Astrocyte (in vitro differentiated cells and primary cell): ENCODE data around the gene E4F1. TPM values are rescaled to one million over a fixed set of nuclear protein-coding genes. Genes with fewer than 3 reads are reported as not detected.
A peak's percentile ranks its signal among the peaks of the same experiment; 100 is the strongest.
"Not testable (repeated sequence)": the region's sequence is repeated elsewhere in the genome, so short reads cannot be mapped to it uniquely, and the experiment has no call there.

ENCODE experiments used
- DNase-seq: peaks from one replicate; pipeline ENCODE4 v3.0.0-alpha.2; 2010; ENCODE audit warnings: low read depth
- FAIRE-seq: peaks from 2 replicates; lab custom pipeline; 2011; peaks lifted over from hg19 to GRCh38; lab: Jason Lieb, UNC
- H2AFZ ChIP-seq: 2 replicates; pipeline ENCODE4 v1.6.0; 2012; ENCODE audit warnings: low read depth, low read length, inconsistent platforms
- H3K27ac ChIP-seq: 2 replicates; pipeline ENCODE4 v1.5.1; 2011; ENCODE audit warnings: low read depth, low read length, inconsistent platforms
- H3K27me3 ChIP-seq: 2 replicates; pipeline ENCODE4 v1.6.0; 2011; ENCODE audit warnings: low read length, inconsistent platforms; ENCODE audit not compliant: insufficient read depth
- H3K36me3 ChIP-seq: 2 replicates; pipeline ENCODE4 v1.5.1; 2011; ENCODE audit warnings: low read length, inconsistent platforms; ENCODE audit not compliant: insufficient read depth
- H3K4me1 ChIP-seq: 2 replicates; pipeline ENCODE4 v1.5.1; 2011; ENCODE audit warnings: low read length, inconsistent platforms; ENCODE audit not compliant: insufficient read depth
- H3K4me2 ChIP-seq: 2 replicates; pipeline ENCODE4 v1.6.0; 2012; ENCODE audit warnings: low read length, inconsistent platforms
- H3K4me3 ChIP-seq: 2 replicates; pipeline ENCODE4 v1.5.1; 2011; ENCODE audit warnings: low read depth, mild to moderate bottlenecking, low read length, inconsistent platforms; ENCODE audit not compliant: insufficient read depth
- H3K79me2 ChIP-seq: 2 replicates; pipeline ENCODE4 v1.6.0; 2012; ENCODE audit warnings: mild to moderate bottlenecking, low read length, inconsistent platforms; ENCODE audit not compliant: insufficient read depth
- H3K9ac ChIP-seq: 2 replicates; pipeline ENCODE4 v1.6.0; 2012; ENCODE audit warnings: mild to moderate bottlenecking, low read length, inconsistent platforms
- H3K9me3 ChIP-seq: 2 replicates; pipeline ENCODE4 v1.5.1; 2012; ENCODE audit warnings: low read depth, mild to moderate bottlenecking, low read length, inconsistent platforms; ENCODE audit not compliant: insufficient read depth
- H4K20me1 ChIP-seq: 2 replicates; pipeline ENCODE4 v1.6.0; 2012; ENCODE audit warnings: low read length, inconsistent platforms; ENCODE audit not compliant: insufficient read depth
- H3K27ac Mint-ChIP-seq: one replicate; pipeline ENCODE4 v1.8.0; 2021; ENCODE audit warnings: mild to moderate bottlenecking, mixed read lengths; ENCODE audit not compliant: unreplicated experiment
- H3K27me3 Mint-ChIP-seq: one replicate; pipeline ENCODE4 v1.8.0; 2021; ENCODE audit warnings: low read depth, mixed read lengths; ENCODE audit not compliant: unreplicated experiment
- H3K36me3 Mint-ChIP-seq: one replicate; pipeline ENCODE4 v1.8.0; 2021; ENCODE audit warnings: low read depth, mixed read lengths; ENCODE audit not compliant: unreplicated experiment
- H3K4me1 Mint-ChIP-seq: one replicate; pipeline ENCODE4 v1.8.0; 2021; ENCODE audit warnings: low read depth, mixed read lengths; ENCODE audit not compliant: unreplicated experiment
- H3K4me3 Mint-ChIP-seq: one replicate; pipeline ENCODE4 v1.8.0; 2021; ENCODE audit warnings: mild to moderate bottlenecking, moderate library complexity, mixed read lengths; ENCODE audit not compliant: unreplicated experiment
- H3K9me3 Mint-ChIP-seq: one replicate; pipeline ENCODE4 v1.8.0; 2021; ENCODE audit warnings: mild to moderate bottlenecking, mixed read lengths; ENCODE audit not compliant: unreplicated experiment
- EZH2 ChIP-seq: IDR thresholded peaks from 2 replicates; pipeline ENCODE4 v1.6.1; 2012; ENCODE audit warnings: mild to moderate bottlenecking, low read length, inconsistent platforms; ENCODE audit not compliant: insufficient read depth
- total RNA-seq: library from RNA; stranded (reverse); gene quantifications from 2 replicates; pipeline ENCODE4 v1.2.1, GENCODE V29; 2021
- TF ChIP-seq, protein P1 (sequence below): IDR thresholded peaks from 2 replicates; pipeline ENCODE4 v1.5.1; 2011; ENCODE audit warnings: low read depth, mild to moderate bottlenecking, inconsistent platforms, low read length, moderate library complexity; ENCODE audit not compliant: insufficient read depth

The E4F1 gene
- total RNA-seq, 1 donor from 2014 or later = 22.8 TPM

DNA sequence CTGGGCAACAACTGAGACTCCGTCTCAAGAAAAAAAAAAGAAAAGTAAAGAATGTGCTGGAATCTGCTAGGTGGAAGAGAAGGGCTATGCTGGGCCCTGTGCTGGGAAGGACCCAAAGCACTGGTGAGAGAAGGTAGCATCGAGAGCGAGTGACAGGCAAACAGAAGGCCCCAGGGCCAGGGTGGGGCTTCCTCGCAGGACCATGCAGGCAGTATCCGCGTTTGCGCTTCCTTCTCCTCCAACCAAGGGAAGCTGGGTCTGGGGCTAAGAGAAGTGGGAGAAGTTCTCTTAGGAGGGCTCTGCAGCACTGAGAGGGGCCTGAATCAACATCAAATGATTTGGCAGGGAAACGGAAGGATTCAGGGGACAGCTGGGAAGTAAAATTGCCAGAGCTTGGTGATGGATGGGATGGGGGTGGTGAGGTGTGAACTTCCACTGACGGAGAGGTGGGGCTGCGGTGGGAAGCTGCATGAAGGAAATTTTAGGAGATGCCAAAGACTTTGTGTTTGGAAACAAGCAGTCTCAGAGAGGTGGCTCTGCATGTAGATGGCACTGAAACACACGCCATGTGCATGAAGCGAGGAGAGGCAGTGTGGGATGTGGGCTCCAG is 33.2 kb downstream of the E4F1 start:
- Histone ChIP-seq H3K27ac (no peak overlapping the region), H2AFZ (no peak overlapping the region), H3K4me3 (no peak overlapping the region), H3K9ac (no peak overlapping the region), H3K79me2 (peaks cover 51% of the 10 kb centered on the region), H3K27me3 (no peaks in the 10 kb centered on the region), H4K20me1 (peaks cover 72% of the 10 kb centered on the region), H3K4me1 (peaks cover 7% of the 10 kb centered on the region), H3K9me3 (no peaks in the 10 kb centered on the region), H3K36me3 (peaks cover 65% of the 10 kb centered on the region), H3K4me2 (no peak overlapping the region)
- FAIRE-seq (no peak), DNase-seq (no peak)
- TF ChIP-seq, protein P1, sequence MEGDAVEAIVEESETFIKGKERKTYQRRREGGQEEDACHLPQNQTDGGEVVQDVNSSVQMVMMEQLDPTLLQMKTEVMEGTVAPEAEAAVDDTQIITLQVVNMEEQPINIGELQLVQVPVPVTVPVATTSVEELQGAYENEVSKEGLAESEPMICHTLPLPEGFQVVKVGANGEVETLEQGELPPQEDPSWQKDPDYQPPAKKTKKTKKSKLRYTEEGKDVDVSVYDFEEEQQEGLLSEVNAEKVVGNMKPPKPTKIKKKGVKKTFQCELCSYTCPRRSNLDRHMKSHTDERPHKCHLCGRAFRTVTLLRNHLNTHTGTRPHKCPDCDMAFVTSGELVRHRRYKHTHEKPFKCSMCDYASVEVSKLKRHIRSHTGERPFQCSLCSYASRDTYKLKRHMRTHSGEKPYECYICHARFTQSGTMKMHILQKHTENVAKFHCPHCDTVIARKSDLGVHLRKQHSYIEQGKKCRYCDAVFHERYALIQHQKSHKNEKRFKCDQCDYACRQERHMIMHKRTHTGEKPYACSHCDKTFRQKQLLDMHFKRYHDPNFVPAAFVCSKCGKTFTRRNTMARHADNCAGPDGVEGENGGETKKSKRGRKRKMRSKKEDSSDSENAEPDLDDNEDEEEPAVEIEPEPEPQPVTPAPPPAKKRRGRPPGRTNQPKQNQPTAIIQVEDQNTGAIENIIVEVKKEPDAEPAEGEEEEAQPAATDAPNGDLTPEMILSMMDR = no peak
- TF ChIP-seq EZH2 = no peak
- Mint-ChIP-seq H3K9me3 (no peaks in the 10 kb centered on the region), H3K4me3 (no peak overlapping the region), H3K27ac (no peak overlapping the region), H3K36me3 (peaks cover 15% of the 10 kb centered on the region), H3K27me3 (no peaks in the 10 kb centered on the region), H3K4me1 (peaks cover 9% of the 10 kb centered on the region)

DNA sequence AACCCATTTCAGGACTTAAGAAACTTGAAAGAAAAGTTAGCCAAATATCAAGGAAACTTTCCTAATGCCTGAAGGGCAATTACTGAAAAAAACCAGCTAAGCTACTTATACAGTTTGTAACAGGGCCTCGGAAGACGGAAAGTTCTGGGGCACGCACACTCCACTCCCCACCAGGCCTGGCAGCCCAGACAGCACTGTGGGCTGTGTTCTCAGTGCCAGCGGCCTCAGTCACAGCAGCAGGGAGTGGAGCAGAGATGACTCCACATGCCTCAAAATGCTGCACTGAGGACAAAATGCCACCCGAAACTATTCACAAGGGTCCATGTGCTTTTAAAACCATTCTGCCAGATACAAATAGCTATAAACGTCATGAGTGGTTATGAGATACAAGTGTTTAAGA is 34.3 kb downstream of the E4F1 start:
- Mint-ChIP-seq H3K27ac (peak overlapping the region; percentile 47), H3K4me1 (peaks cover 5% of the 10 kb centered on the region), H3K4me3 (no peak overlapping the region), H3K9me3 (no peaks in the 10 kb centered on the region), H3K27me3 (no peaks in the 10 kb centered on the region), H3K36me3 (peaks cover 17% of the 10 kb centered on the region)
- Histone ChIP-seq H3K4me3 (no peak overlapping the region), H3K4me2 (no peak overlapping the region), H3K9ac (no peak overlapping the region), H3K4me1 (no peaks in the 10 kb centered on the region), H3K36me3 (peaks cover 74% of the 10 kb centered on the region), H3K27ac (no peak overlapping the region), H3K9me3 (no peaks in the 10 kb centered on the region), H3K27me3 (no peaks in the 10 kb centered on the region), H2AFZ (no peak overlapping the region), H3K79me2 (peaks cover 62% of the 10 kb centered on the region), H4K20me1 (peaks cover 72% of the 10 kb centered on the region)
- FAIRE-seq (no peak), DNase-seq (no peak)
- TF ChIP-seq, protein P1 = no peak
- TF ChIP-seq EZH2 = no peak

DNA sequence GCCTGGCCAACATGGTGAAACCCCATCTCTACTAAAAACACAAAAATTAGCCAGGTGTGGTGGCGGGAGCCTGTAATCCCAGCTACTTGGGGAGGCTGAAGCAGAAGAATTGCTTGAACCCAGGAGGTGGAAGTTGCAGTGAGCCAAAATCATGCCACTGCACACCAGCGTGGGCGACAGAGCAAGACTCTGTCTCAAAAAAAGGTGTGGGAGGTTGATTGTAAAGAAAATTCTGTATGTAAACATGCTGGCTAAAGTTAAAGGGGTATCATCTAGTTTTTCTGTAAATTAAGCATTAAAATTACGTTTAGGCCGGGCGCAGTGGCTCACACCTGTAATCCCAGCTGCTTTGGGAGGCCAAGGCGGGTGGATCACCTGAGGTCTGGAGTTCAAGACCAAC is 35.1 kb downstream of the E4F1 start:
- H3K79me2 ChIP-seq = peaks cover 70% of the 10 kb centered on the region
- peaks cover 74% of the 10 kb centered on the region for H3K36me3 ChIP-seq
- not testable (repeated sequence) for H3K9me3 ChIP-seq, H3K27ac ChIP-seq, H3K4me3 ChIP-seq, H3K4me1 Mint-ChIP-seq, H3K4me3 Mint-ChIP-seq, H2AFZ ChIP-seq, H3K27ac Mint-ChIP-seq, H3K27me3 ChIP-seq, DNase-seq, H3K9ac ChIP-seq, H3K27me3 Mint-ChIP-seq, H3K4me2 ChIP-seq, H3K4me1 ChIP-seq, FAIRE-seq, H3K9me3 Mint-ChIP-seq
- peaks cover 14% of the 10 kb centered on the region for H3K36me3 Mint-ChIP-seq
- H4K20me1 ChIP-seq = peaks cover 74% of the 10 kb centered on the region
